ENCODE measurements around the gene RASSF3.

RASSF3 gene

DNA sequence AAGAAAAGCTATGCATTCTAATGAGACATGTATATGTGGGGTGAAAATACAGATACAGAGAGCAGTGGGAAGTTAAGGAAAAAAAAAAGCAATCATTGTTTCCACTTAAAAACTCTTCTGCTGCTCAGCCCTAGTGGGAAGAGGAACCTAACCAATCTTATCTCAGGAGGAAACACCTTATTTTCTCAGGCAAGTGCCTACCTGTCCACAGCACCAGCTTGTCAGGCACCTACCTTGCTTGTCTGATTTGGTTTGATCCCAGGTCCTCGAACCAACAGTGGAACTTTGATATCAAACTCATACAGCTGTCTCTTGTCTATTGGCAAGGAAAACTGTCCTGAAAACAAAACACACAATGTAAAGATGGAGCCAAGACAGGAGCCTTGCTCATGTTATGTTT, 126.5 kb downstream of the RASSF3 start:
- DNase-seq: no peak

- DNase-seq: no peak
Observed at GRCh38 chr12:64737539-64737938, 127.2 kb downstream of the RASSF3 start.

- no peak for DNase-seq
Observed at GRCh38 chr12:64739778-64740177, 129.5 kb downstream of the RASSF3 start.

GRCh38 chr12:64740646-64741045, 130.4 kb downstream of the RASSF3 start:
- DNase-seq: no peak

GRCh38 chr12:64742416-64742815, 132.1 kb downstream of the RASSF3 start:
- no peak for DNase-seq

DNA sequence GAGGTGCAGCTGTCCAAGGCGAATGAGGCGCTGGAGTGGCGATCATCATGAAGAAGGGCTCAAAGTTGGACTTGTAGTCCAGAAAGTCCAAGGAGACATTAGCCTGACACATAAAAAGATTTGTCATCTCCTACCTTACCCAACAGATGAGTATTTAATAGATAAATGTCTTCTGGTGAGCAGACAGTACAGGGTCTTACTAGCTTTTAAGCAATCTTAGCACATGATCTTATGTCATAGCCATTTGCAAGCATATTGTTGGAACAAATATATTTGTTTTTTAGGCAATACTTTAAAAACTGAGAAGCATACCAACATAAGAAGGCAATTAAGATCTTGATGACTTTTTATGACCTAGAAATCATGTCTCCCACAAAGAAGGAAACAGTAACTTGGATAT, 132.9 kb downstream of the RASSF3 start:
- no peak for DNase-seq

GRCh38 chr12:64744422-64745258, 134.3 kb downstream of the RASSF3 start:
- DNase-seq: no peak

GRCh38 chr12:64745259-64745807, 135.0 kb downstream of the RASSF3 start:
- no peak for DNase-seq

DNA sequence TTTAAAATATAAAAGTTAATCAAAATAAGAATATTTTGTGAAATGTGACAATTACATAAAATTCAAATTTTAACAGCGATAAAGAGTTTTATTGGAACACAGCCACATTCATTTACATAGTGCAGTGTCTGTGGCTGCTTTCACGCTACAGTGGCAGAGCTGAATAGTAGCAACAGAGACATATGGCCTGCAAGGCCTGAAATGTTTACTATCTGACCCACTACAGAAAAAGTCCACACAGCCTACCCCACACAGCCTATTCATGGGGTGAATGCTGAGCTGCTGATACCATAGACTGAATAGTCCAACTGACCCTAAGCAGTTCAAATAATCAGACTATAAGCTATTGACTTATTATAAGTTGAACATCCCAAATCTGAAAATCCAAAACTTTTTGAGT, 135.7 kb downstream of the RASSF3 start:
- no peak for DNase-seq

DNA sequence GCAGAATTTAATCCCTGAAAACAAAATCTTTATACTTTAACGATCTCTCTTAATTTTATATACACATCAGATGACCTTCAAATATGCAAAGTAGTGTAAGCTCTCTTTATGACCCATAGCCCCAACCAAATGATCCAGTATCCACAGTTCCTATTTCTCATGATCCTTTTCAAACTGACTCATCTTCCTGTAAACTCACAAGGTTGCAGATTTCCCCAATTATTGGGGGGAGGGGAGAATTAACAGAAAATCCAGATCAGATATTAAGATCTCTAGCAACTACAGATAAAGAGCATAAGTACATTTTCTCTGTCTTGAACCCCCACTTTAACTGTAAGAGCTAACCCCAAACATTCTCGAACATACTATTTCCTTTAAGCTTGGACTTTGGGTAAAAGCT, 136.4 kb downstream of the RASSF3 start:
- no peak for DNase-seq

All from activated CD8-positive, alpha-beta memory T cell treated with anti-CD3 and anti-CD28 coated beads, Interleukin-2, amount 50 U/mL, for 48 hours (primary cell).